Fibroblast of skin of right biceps (primary cell): ENCODE results near the gene ARID1B.

Experiments used
- DNase-seq: peaks from one replicate; pipeline ENCODE4 v3.0.0-alpha.2; 2013

The ARID1B gene

GRCh38 chr6:157088841-157089240 lies 311.7 kb downstream of the ARID1B start:
- DNase-seq, result no peak

- DNase-seq, result peak; percentile 72
Measured at GRCh38 chr6:157089258-157089657, 312.1 kb downstream of the ARID1B start.

GRCh38 chr6:157089851-157090250 lies 312.7 kb downstream of the ARID1B start:
- DNase-seq, result no peak

GRCh38 chr6:157090736-157091135 lies 313.6 kb downstream of the ARID1B start:
- no peak for DNase-seq

- DNase-seq, result no peak
Measured at GRCh38 chr6:157091243-157091642, 314.1 kb downstream of the ARID1B start.

- no peak for DNase-seq
Measured at GRCh38 chr6:157091856-157092460, 314.8 kb downstream of the ARID1B start.

GRCh38 chr6:157092736-157093135 lies 315.6 kb downstream of the ARID1B start:
- DNase-seq, result no peak

GRCh38 chr6:157093536-157093935 lies 316.4 kb downstream of the ARID1B start:
- no peak for DNase-seq

- no peak for DNase-seq
Measured at GRCh38 chr6:157094038-157094437, 316.9 kb downstream of the ARID1B start.

GRCh38 chr6:157095084-157095483 lies 317.9 kb downstream of the ARID1B start:
- no peak for DNase-seq

- DNase-seq, result no peak
Measured at GRCh38 chr6:157095569-157095968, 318.4 kb downstream of the ARID1B start.

GRCh38 chr6:157096105-157096504 lies 318.9 kb downstream of the ARID1B start:
- no peak for DNase-seq

- no peak for DNase-seq
Measured at GRCh38 chr6:157096522-157096921, 319.3 kb downstream of the ARID1B start.

GRCh38 chr6:157097255-157097955 lies 320.2 kb downstream of the ARID1B start:
- no peak for DNase-seq

- DNase-seq, result no peak
Measured at GRCh38 chr6:157098999-157099398, 321.8 kb downstream of the ARID1B start.

GRCh38 chr6:157099912-157100593 lies 322.9 kb downstream of the ARID1B start:
- DNase-seq, result no peak

GRCh38 chr6:157101166-157101565 lies 324.0 kb downstream of the ARID1B start:
- DNase-seq, result no peak

- no peak for DNase-seq
Measured at GRCh38 chr6:157104803-157105202, 327.6 kb downstream of the ARID1B start.

- peak; percentile 79 for DNase-seq
Measured at GRCh38 chr6:157106487-157106886, 329.3 kb downstream of the ARID1B start.

- no peak for DNase-seq
Measured at GRCh38 chr6:157107571-157107914, 330.4 kb downstream of the ARID1B start.

GRCh38 chr6:157107915-157108651 lies 330.9 kb downstream of the ARID1B start:
- DNase-seq, result peak; percentile 92

GRCh38 chr6:157108923-157109322 lies 331.7 kb downstream of the ARID1B start:
- no peak for DNase-seq

- DNase-seq, result peak; percentile 84
Measured at GRCh38 chr6:157110607-157111006, 333.4 kb downstream of the ARID1B start.

- no peak for DNase-seq
Measured at GRCh38 chr6:157113389-157113788, 336.2 kb downstream of the ARID1B start.
